H1 (cell line): ENCODE results near the gene MARK3. TPM values are rescaled to one million over a fixed set of nuclear protein-coding genes. Genes with fewer than 3 reads are reported as not detected.

Source experiments
- JUND ChIP-seq: IDR thresholded peaks from 2 replicates; pipeline ENCODE4 v1.6.1; 2011; ENCODE audit warnings: mild to moderate bottlenecking, improper control_type of control experiment, low read length
- TCF12 ChIP-seq: IDR thresholded peaks from 2 replicates; pipeline ENCODE4 v1.6.1; 2011; ENCODE audit warnings: low read depth, mild to moderate bottlenecking, low read length
- polyA plus RNA-seq, 7 experiments: library from polyadenylated mRNA; depleted of rRNA in 3 of 7; stranded (reverse) in 5 of 7; unstranded in 2 of 7; fragments of >200 nt in 5 of 7; fragments of 200-250 nt in 2 of 7; gene quantifications; 1 replicate in 5 of 7; 2 replicates in 1 of 7; 4 replicates in 1 of 7; pipeline versions ENCODE4 v1.2.1 to v1.2.3, GENCODE V29; 2011 to 2013; ENCODE audit warnings: missing spikeins in 2 of 7, mixed read lengths in 2 of 7
- total RNA-seq: library from RNA; stranded (reverse); fragmentation: NEBNext Ultra II Directional; extraction: Animal tissue kit (Norgen Biotek cat#: 25700); gene quantifications from 2 replicates; pipeline ENCODE4 v1.2.1, GENCODE V29; 2021
- TF ChIP-seq, protein P1 (sequence below): IDR thresholded peaks from 2 replicates; pipeline ENCODE4 v1.6.1; 2012; ENCODE audit warnings: inconsistent platforms

MARK3 gene
- total and polyA plus RNA-seq, 2 of the 8 experiments (the other 6 are each of a cell fraction or from before 2014, with no cell fraction given): 39.4 to 76.9 TPM

- TF ChIP-seq, protein P1, sequence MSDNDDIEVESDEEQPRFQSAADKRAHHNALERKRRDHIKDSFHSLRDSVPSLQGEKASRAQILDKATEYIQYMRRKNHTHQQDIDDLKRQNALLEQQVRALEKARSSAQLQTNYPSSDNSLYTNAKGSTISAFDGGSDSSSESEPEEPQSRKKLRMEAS: no peak
- no peak for TF ChIP-seq JUND
- no peak for TF ChIP-seq TCF12
- TF ChIP-seq, all 59 proteins: peak for 3
Measured at GRCh38 chr14:103384450-103385151, 614 bp upstream of the MARK3 start (continued).
